Activated CD8-positive, alpha-beta memory T cell treated with anti-CD3 and anti-CD28 coated beads, Interleukin-2, amount 50 U/mL, for 1 hour (primary cell): Measurements from ENCODE around the gene CRIM1.

Experiments used
- DNase-seq: peaks from one replicate; pipeline ENCODE4 v3.0.0-alpha.2; 2020; ENCODE audit errors: extremely low read depth

Gene CRIM1

GRCh38 chr2:36520431-36520830 lies 164.9 kb downstream of the CRIM1 start:
- DNase-seq = no peak

- no peak for DNase-seq
Observed at GRCh38 chr2:36523153-36523552, 167.6 kb downstream of the CRIM1 start.

GRCh38 chr2:36525245-36525644 lies 169.7 kb downstream of the CRIM1 start:
- no peak for DNase-seq

GRCh38 chr2:36526226-36526625 lies 170.6 kb downstream of the CRIM1 start:
- DNase-seq = no peak

GRCh38 chr2:36528274-36528673 lies 172.7 kb downstream of the CRIM1 start:
- no peak for DNase-seq

GRCh38 chr2:36528766-36529392 lies 173.3 kb downstream of the CRIM1 start:
- no peak for DNase-seq

GRCh38 chr2:36530178-36530982 lies 174.8 kb downstream of the CRIM1 start:
- no peak for DNase-seq

- no peak for DNase-seq
Observed at GRCh38 chr2:36530983-36531354, 175.4 kb downstream of the CRIM1 start.

GRCh38 chr2:36534275-36534799 lies 178.8 kb downstream of the CRIM1 start:
- DNase-seq = no peak

GRCh38 chr2:36535099-36535498 lies 179.5 kb downstream of the CRIM1 start:
- no peak for DNase-seq

GRCh38 chr2:36536776-36537175 lies 181.2 kb downstream of the CRIM1 start:
- no peak for DNase-seq

GRCh38 chr2:36538335-36538734 lies 182.8 kb downstream of the CRIM1 start:
- no peak for DNase-seq

- no peak for DNase-seq
Observed at GRCh38 chr2:36539631-36540030, 184.1 kb downstream of the CRIM1 start.

- no peak for DNase-seq
Observed at GRCh38 chr2:36540986-36541754, 185.6 kb downstream of the CRIM1 start.

- DNase-seq = no peak
Observed at GRCh38 chr2:36541891-36542595, 186.5 kb downstream of the CRIM1 start.

GRCh38 chr2:36544638-36545338 lies 189.2 kb downstream of the CRIM1 start:
- DNase-seq = no peak

GRCh38 chr2:36545871-36546416 lies 190.4 kb downstream of the CRIM1 start:
- DNase-seq = no peak

GRCh38 chr2:36547906-36548305 lies 192.3 kb downstream of the CRIM1 start:
- DNase-seq = no peak

- DNase-seq = no peak
Observed at GRCh38 chr2:36549165-36549574, 193.6 kb downstream of the CRIM1 start.

GRCh38 chr2:36550006-36550405 lies 194.4 kb downstream of the CRIM1 start:
- DNase-seq = no peak

- DNase-seq = no peak
Observed at GRCh38 chr2:36553683-36554082, 198.1 kb downstream of the CRIM1 start.
